Measurements from ENCODE around the gene ZBED4.
"Not testable (repeated sequence)": the region's sequence is repeated elsewhere in the genome, so short reads cannot be mapped to it uniquely, and the experiment has no call there.

Gene ZBED4, protein sequence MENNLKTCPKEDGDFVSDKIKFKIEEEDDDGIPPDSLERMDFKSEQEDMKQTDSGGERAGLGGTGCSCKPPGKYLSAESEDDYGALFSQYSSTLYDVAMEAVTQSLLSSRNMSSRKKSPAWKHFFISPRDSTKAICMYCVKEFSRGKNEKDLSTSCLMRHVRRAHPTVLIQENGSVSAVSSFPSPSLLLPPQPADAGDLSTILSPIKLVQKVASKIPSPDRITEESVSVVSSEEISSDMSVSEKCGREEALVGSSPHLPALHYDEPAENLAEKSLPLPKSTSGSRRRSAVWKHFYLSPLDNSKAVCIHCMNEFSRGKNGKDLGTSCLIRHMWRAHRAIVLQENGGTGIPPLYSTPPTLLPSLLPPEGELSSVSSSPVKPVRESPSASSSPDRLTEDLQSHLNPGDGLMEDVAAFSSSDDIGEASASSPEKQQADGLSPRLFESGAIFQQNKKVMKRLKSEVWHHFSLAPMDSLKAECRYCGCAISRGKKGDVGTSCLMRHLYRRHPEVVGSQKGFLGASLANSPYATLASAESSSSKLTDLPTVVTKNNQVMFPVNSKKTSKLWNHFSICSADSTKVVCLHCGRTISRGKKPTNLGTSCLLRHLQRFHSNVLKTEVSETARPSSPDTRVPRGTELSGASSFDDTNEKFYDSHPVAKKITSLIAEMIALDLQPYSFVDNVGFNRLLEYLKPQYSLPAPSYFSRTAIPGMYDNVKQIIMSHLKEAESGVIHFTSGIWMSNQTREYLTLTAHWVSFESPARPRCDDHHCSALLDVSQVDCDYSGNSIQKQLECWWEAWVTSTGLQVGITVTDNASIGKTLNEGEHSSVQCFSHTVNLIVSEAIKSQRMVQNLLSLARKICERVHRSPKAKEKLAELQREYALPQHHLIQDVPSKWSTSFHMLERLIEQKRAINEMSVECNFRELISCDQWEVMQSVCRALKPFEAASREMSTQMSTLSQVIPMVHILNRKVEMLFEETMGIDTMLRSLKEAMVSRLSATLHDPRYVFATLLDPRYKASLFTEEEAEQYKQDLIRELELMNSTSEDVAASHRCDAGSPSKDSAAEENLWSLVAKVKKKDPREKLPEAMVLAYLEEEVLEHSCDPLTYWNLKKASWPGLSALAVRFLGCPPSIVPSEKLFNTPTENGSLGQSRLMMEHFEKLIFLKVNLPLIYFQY

DNA sequence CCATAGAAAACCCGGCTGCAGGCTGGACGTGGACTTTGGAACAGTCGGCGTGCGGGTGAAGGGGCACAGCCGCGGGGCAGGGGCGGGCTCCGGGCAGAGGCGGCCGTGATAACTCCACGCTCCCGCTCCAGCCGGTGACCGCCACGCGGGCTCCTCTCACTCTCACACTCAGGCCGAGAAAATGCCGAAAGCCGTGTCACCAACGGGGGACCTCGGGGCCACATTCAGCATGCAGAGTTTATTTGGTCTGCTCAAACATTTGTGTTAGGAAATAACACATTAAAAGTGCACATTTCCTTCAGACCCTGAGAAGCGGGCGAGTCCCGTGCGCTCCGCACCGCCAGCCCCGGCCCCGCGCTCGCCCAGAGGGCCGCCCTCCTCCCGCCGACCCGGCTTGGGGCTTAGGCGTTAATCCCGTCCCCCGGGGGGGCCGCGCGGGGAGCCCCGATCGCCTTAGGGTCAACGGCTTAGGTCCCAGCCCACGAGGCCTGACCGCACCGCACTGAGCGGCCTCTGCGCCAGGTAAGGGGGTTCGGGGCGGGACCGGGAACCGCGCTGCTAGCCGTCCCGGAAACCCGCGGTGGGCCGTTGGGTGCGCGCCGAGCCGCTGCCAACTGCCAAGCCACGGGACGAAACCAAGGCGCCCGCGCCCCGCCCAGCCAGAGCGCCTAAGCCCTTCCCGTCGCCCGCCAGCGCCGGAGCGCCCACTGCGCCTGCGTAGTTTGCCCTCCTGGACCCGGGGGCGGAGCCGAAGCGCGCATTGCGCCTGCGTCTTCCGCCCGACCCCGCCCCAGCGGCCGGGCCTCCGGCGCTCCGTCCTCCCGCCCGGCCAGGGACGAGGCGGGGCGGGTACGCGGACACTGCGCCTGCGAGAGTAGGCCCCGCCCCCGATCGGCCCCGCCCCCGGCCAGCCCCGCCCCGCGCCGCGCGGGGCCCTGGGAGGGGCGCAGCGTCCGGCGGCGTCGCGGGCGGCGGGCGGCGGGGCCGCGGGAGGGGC, at the start of gene ZBED4:
Gene ZBED4 (plus strand): TSS at position 947 of the 997 bp plus-strand sequence. CDS start 29,819 bp downstream, outside the sequence.
- H3K27ac ChIP-seq: peak within 1 kb of the TSS; percentile 72
- DNase-seq (ENCODE audit: low read depth, low spot score): peak; percentile 66

DNA sequence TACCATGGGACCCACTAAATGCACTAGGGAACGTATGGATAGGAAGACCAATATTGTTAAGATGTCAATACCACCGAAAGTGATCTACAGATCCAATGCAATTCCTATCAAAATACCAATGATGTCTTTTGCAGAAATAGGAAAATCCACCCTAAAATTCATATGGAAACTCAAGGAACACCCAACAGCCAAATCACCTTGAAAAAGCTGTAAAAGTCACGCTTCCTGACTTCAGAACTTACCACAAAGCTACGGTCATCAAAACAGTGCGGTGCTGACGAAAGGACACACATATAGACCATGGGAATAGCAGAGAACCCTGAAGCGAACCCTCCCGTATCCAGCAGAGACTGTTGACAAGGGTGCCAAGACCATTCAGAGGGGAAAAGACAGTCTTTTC, 46.5 kb upstream of the ZBED4 start:
- DNase-seq (ENCODE audit: low read depth, low spot score): no peak
- no peak overlapping the region for H3K27ac ChIP-seq

DNA sequence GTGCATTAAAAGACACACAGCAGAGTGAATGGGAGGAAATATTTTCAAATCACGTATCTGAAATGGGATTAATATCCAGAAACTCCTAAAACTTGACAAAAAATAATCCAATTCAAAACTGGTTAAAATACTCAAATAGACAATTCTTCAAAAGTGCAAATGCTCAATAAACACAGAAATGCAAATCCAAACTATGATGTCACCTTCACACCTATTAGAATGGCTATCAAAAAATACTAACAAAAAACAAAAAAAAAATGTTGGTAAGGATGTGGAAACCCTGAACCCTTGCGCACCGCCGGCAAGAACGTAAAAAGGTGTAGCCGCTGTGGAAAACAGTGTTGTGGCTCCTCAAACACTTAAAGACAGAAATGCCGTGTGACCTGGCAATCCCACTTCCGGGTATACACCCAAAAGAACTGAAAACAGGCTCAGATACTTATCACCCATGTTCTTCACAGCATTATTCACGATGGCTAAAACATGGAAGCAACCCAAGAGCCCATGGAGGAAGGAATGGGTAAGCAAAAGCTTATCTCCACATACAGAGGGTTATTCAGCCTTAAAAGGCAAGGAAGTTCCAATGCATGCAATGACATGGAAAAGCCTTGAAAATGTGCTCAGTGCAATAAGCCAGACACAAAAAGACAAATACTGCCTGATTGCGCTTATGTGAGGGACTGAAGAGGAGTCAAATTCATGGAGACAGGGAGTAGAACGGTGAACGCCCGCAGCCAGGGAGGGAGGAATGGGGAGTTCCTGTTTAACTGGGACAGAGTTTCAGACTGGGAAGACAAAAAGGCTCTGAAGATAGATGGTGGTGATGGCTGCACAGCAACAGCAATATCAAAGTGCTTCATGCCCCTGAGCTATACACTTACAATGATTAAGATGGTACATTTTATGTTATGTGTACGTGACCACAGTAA, 45.6 kb upstream of the ZBED4 start:
- DNase-seq (ENCODE audit: low read depth, low spot score): no peak
- H3K27ac ChIP-seq: no peak overlapping the region

DNA sequence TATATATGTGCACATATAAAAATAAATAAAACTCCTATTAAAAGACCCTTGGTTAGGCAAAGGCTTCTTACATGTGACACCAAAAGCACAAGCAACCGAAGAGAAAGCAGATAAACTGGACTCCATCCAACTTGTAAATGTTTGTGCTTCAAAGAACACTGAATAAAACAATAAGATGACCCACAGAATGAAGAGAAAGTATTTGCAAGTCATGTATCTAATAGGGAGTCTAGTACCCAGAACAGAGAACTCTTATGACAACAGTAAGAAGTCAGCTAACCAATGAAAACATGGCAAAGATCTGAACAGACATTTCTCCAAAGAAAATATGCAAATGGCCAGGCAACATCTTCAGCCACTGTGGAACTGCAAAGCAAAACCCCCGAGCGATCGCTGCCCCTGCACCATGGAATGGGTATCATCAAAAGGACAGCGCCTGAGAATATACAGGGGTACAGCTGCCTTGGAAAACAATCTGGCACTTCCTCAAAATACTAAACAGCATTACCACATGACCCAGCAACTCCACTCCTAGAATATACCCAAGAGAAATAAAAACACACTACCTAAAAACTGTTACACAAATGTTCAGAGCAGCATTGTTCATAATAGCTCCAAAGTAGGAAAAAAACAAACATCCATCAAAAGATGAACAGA, 43.2 kb upstream of the ZBED4 start:
- DNase-seq (ENCODE audit: low read depth, low spot score): no peak
- no peak overlapping the region for H3K27ac ChIP-seq

DNA sequence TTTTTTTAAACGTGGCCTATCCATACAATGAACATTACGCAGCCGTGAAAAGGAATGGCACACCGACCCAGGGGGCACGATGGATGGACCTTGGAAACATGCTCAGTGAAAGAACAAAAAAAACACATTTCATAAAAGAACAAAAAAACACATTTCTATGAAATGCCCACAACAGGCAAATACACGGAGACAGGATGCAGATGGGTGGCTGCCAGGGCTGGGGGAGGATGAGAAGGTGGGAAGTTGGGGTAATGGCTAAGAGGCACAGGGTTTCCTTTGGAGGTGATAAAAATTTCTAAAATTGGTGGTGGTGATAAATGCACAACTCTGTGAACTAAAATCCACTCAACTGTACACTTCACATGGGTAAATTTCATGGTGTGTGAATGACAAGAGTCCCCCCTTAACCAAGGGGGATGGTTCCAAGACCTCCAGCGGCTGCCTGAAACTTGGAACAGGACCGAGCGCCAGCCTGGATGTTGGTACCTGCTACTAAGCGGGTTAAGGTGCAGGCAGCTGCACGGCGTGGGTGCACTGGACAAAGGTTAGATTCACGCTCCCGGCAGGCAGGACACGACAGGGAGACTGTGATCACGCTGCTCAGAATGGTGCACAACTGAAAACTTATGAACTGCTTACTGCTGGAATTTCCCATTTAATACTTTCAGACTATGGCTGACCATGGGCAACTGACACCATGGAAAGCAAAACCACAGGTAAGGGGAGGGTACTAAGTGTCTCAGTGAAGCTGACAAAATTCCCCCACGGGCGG, 42.4 kb upstream of the ZBED4 start:
- no peak overlapping the region for H3K27ac ChIP-seq
- DNase-seq (ENCODE audit: low read depth, low spot score): no peak

DNA sequence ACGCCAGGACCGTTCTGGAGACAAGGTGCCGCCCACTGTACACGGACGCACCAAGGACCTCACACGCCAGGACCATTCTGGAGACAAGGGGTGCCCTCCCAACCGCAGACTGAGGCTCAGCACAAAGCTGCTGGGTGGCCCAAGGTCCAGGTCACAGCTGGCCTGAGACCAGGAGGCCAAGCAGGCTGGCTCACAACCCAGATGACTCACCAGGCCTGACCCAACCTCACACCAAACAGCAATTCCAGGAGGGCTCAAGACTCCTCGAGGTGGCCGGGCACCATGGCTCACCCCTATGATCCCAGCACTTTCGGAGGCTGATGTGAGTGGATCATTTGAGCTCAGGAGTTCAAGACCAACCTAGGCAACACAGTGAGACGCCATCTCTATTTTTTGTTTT, 40.8 kb upstream of the ZBED4 start:
- H3K27ac ChIP-seq: no peak overlapping the region
- no peak for DNase-seq (ENCODE audit: low read depth, low spot score)

DNA sequence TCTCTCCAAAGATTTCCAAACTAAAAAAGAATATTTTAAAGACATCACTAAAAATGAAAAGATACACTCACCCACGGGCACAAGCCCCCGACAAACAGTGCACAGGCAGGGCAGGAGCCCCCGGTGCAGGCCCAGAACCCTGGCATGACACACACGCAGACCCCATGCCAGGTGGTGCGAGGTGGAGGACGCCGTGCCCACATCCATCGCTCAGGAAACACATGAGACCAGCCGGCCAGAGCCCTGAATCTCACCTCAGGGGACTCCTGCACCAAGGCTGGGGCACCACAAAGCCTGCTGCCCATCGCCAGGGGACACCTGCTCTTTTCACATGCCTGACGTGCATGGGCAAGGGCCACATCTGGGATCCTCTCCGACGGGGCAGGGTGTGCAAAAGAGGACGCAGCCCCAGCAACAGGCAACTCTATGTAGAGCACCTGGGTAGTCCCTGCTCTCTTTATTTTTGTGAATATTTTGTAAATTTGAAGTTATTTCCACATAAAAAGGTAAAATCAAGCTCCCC, 39.4 kb upstream of the ZBED4 start:
- no peak for DNase-seq (ENCODE audit: low read depth, low spot score)
- H3K27ac ChIP-seq: no peak overlapping the region

DNA sequence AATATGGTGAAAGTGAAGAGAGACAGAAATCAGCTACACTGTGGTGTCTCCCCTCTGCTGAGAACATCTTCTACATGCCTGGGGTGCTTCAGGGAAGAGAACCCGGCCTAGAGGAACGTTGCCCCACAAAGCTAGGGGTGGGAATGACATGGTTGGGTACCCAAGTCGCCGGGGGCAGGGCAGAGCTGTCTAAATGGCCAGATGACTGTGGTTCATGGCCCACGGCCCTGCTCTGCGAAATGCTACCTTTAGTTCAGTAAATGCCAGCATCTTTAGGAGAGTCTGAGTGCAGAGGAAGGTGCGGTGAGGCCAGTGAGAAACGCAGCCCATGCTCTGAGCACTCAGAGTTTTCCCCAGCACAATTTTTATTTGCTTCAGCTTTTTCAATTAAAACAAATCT, 38.8 kb upstream of the ZBED4 start:
- no peak for DNase-seq (ENCODE audit: low read depth, low spot score)
- no peak overlapping the region for H3K27ac ChIP-seq

DNA sequence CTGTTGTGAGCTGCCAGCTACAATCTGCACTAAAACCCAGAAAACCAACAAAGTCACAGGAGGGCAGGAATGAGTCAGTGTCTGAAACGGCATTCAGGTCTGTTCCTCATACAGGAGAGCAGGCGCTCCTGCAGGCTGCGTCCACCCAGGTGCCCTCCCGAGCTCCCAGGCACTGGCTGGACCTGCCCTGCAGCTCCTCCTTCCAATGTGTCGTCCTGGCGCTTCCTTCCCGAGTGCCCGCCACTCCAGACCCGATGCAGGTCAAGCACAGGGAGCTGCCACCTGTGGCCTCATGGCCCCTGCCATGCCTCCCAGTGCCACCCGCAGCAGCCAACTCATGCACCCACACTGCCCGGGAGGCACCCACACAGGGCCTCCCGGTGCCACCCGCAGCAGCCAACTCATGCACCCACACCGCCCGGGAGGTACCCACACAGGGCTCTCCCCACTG, 38.0 kb upstream of the ZBED4 start:
- H3K27ac ChIP-seq: no peak overlapping the region
- no peak for DNase-seq (ENCODE audit: low read depth, low spot score)

DNA sequence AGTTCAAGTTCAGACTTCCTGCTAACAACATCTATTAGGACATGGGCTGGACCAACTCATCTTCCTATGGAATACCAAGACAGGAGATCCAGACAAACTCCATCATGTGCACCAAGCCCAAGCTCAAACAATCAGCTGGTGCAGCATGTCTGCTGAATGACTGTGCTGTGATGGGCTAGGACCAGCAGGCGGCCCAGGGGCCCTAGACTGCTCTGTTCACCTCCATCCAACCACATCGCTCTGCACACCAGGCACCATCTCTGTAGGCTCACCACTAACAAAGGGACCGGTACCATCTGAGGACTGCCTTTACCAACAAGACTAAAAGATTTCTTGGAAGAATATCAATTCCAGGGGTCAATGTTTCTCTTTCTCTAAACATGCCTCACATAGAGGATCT, 36.3 kb upstream of the ZBED4 start:
- H3K27ac ChIP-seq: no peak overlapping the region
- no peak for DNase-seq (ENCODE audit: low read depth, low spot score)

DNA sequence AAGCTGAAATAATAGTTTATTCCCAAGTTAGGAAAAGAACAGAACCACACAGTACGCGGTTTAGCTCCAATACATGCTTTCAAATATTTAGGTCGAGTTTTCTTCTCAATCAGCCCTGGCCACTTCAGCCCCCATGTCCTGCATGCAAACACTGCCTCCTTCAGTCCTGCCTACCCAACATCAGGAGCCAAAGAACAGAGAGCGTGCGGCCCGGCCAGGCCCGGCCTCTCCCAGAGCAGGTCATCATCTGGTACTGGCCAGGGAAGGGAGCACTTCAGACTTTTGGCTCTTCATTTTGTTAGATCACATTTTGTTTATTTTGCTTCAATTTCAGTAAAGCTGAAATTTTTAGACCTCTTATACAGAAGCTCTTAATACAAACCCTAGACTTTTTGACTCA, 32.7 kb upstream of the ZBED4 start:
- DNase-seq (ENCODE audit: low read depth, low spot score): no peak
- no peak overlapping the region for H3K27ac ChIP-seq

DNA sequence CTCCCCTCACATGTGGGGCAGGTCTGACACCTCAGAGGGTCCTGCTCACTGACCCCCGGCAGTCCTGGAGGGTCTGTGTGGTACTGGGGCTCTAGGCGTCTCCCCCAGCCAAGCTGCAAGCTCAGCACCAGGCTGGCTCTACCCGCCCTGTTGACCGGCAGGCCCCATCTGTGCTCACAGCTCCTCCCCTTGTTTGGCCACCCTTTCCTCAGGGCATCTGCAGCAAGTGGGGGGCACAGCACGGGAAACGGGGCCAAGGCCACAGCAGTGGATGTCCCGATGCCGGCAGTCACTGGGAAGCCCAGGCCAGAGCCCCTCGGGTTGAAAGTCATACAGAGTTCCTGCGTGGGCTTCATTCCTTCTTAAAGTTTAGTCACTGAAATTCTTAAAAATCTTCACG, 31.9 kb upstream of the ZBED4 start:
- H3K27ac ChIP-seq; DNase-seq (ENCODE audit: low read depth, low spot score): not testable (repeated sequence)

DNA sequence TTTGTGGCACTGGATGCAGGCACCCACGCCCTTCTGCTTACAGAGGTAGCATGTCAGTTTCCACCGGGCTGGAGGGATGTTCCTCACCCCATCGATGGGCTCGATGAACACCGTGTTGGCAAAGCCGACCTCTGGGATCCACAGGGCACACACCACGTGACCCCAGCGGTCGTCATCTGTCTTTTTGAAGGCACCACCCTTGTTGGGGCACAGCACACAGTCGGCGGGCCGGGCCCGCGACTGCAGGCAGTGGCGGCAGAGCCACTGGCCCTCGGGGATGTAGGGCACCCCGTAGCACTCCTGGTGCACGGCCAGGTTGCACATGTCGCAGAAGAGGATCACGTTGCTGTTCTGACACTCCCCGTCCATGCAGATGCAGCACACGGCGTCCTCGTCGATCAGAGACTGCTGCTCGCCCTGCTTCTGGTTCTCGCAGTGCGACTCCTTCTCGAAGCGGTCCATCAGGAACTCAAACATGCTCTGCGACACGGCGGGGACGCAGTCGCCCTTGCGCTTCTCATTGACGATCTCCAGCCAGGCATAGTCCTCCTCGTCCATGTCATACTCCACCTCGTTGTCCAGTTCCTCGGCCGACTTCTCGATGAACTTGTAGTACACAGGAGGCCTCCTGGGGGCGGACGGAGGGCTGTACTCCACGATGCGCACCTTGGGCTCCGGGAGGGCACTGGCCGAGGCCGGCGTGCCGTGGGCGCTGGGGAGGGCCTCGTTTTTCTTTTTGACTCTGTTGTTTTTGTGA, 30.2 kb upstream of the ZBED4 start:
- no peak for DNase-seq (ENCODE audit: low read depth, low spot score)
- no peak overlapping the region for H3K27ac ChIP-seq

DNA sequence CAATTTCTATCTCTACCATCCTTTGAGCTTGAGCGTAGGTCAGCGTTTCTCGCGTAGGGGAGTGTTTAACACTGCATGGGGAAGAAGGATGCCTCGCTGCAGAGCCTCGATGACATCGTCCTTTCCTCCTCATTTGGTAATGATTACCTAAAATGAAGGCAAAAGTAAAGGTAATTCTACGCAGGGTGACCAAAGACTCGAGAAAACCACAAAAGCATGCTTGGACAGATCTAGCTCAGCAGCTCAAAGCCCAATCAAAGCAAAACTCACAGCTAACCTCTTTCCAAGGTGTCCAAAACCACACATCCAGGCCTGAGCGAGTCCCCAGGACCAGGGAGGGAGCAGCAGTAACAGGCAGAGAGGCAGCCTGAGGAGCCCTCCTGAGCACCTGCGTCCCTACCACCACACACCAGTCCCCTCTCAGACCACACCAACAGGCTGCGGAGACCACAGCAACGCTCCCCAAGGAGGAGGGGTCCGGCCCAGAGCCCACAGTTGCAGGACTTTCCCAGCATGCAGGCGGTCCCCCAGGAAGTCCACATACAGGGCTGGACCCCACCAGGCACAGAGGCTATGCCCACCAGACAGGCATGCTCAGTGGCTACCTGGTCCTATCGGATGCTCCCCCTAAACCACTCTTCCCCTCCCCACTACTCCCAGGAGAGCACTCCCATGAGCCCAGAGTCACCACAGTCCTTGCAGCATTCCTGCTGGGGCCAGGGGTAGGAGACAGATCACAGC, 29.3 kb upstream of the ZBED4 start:
- DNase-seq (ENCODE audit: low read depth, low spot score): no peak
- H3K27ac ChIP-seq: no peak overlapping the region

DNA sequence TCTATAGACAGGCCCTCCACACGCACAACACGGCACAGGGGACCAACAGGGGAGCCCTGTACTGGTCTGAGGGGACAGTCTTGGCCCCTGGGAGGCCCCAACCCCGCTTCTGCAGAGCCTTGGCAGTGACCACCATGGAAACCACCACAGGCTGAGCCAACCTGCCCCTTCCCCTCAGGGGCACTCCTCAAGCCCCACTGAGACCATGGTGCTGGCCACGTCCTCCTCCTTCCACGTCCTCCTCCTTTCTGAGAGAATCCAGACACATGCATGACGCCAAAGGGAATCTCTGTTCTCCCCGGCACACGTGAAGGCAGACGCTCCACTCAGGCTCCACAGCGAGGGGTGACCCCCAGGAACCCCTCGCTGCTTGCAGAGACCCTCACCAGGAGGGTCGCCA, 28.7 kb upstream of the ZBED4 start:
- no peak for DNase-seq (ENCODE audit: low read depth, low spot score)
- H3K27ac ChIP-seq: peak overlapping the region; percentile 64

DNA sequence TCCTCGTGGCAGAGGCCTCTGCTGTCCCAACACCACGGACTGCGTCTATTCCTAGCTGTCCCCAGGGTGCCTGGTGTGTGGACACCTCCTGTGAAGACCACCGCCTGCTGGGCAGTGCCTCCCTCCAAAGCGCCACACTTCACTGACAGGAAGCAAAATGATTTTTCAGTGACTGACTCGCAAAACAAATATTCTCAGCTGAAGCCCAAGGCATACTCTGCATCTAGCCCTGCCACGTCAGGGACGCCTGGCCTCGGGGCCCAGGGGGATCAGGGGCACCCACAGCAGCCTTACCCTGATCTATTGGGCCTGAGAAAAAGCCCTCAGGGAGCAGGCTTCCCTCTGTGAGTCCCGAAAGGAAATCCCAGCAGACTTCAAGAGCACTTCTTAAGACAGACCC, 28.2 kb upstream of the ZBED4 start:
- no peak for DNase-seq (ENCODE audit: low read depth, low spot score)
- H3K27ac ChIP-seq: peak overlapping the region; percentile 64
